Measurements from ENCODE around the gene MCTP1.

MCTP1 gene

DNA sequence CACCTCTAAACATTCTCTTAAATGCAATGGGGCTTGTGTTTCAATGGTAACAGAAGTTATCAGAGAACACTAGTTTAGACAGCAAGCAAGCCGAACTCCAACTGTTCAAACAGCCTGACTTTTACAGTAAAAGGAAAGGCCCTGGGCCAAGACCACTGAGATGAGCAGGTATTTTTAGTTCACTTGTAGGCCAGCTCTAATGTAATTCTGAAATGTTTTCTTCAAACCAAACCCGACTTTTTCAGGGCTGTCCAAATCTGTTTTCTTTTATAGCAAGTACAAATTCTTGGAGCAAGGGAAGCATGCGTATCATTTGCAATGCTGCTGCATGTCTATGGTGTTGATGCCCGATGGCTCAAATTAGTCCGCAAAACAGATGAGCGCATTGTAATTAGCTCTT lies 473.6 kb downstream of the MCTP1 start:
- DNase-seq (ENCODE audit: low read depth): no peak

DNA sequence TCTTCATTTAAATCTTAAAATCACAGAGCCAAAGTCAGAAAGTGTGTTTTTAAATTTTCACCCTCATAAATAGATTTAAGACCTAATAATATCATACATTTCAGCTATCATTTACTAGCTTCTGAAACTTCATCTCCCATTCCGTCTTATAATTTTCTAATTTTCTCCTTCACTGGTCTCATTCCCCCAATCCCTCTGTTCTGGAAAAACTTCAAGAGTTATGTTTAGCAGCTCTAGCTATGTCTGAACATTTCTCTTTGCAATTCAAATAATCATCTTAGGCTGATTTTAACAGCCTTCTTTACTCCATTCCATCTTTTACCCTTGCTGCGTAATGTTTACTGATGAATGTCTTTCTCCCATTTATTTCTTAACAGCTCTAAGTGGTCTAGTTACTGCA lies 474.0 kb downstream of the MCTP1 start:
- DNase-seq (ENCODE audit: low read depth): no peak

DNA sequence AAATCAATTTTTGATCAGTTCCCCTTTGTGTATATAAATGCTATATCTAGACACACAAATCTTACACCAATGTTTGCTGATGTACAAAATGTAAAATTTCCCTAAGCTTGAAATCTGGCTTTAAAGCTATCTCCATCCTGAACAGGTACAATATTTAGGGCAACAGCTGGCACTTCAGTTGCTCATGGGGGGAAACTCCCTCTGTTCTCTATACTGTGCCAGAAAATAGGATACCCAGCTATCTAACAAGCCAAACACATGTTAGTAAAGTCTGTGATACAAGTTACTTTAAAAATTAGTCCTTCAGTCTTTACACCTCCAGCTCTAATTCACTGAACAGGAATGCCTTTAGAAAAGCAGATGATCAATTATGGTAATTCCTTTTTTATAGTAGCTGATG lies 474.6 kb downstream of the MCTP1 start:
- no peak for DNase-seq (ENCODE audit: low read depth)

DNA sequence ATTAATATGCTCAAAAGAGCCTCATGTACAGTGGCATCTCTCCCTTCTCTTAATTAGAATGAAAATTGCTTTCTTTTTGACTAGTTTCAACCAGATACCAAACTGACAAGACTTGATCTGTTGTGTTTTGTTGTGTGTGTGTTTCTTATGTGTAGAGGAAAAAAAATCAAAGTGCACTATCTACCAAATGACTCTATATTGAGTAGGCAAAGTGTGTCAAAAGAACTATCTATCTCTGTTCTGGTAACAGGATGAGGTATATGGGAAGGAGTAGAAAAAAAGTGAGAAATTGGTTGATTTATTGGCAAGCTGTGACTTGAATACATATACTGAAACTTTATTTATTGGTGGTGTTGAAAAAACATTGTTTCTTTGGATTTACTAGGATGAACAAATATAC lies 476.4 kb downstream of the MCTP1 start:
- no peak for DNase-seq (ENCODE audit: low read depth)

DNA sequence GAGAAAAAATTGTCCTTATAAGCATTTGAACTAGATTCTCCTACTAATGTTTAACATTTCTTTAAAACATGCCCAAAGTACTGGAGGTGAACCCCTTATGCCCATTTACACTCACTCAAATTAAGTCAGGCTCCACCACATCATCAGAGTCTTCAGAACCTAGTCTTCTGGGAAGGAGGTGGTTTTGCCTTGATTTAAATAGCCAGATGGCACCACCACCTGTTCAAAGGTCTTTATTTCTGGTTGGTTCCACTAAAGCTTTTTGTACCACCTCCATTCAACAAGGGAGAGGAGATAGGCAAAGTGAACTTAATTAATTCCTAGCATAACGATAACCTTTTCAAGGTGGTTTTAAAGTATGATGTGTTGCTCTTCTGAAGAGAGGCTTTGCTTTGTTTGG lies 476.9 kb downstream of the MCTP1 start:
- DNase-seq (ENCODE audit: low read depth): no peak

DNA sequence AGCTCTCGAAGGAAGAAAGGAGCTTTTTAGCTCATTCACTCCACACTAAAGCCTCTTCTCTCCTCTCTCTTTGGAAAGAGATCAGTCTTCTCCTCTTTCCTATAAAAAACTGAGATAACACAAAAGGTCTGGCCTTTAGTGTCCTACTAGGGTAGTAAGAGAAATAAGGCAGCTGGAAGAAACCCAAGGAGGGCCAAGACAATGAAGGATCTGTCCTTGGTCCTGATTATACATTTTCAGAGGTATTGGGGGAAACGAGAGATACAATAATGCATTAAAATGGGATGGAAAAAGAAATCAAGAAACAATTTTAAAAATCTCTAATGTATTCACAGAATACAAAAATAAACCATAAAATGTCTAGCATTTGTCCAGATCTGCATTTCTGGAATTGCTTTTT lies 482.4 kb downstream of the MCTP1 start:
- DNase-seq (ENCODE audit: low read depth): no peak

DNA sequence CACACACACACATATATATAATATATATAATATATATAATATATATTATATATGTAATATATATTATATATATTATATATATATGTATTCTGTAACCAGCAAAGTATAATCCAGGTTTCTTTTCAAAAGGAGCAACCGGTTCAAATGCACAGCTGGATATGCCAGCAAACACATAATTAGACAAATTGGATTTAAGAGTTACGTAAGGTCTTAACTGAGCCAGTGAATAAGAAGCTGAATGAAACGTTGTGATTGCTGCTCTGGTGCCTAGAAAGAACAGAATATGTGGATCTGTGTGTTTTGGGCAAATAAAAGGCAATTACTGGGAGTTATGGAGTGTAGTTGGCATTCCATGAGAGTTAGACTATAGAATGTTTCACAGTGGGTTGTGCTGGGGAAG lies 488.3 kb downstream of the MCTP1 start:
- DNase-seq (ENCODE audit: low read depth): no peak

DNA sequence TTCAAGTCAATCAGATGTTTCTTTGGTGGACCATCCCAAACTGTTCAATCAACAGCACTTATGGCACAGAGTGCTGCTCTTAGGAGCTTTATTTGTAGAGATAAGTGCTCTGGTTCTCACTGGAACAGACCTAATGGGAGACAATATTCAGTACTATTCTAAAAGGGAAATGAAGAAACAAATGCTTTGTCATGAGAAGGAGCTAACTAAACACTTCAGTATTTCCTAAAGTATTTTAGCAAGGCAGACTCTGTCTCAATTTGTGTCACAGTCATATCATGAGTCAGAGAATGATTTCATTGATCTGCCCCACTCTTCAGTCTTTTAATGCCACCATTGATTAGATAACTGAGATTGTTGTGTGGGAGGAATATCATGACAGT lies 491.1 kb downstream of the MCTP1 start:
- peak; percentile 26 for DNase-seq (ENCODE audit: low read depth)

DNA sequence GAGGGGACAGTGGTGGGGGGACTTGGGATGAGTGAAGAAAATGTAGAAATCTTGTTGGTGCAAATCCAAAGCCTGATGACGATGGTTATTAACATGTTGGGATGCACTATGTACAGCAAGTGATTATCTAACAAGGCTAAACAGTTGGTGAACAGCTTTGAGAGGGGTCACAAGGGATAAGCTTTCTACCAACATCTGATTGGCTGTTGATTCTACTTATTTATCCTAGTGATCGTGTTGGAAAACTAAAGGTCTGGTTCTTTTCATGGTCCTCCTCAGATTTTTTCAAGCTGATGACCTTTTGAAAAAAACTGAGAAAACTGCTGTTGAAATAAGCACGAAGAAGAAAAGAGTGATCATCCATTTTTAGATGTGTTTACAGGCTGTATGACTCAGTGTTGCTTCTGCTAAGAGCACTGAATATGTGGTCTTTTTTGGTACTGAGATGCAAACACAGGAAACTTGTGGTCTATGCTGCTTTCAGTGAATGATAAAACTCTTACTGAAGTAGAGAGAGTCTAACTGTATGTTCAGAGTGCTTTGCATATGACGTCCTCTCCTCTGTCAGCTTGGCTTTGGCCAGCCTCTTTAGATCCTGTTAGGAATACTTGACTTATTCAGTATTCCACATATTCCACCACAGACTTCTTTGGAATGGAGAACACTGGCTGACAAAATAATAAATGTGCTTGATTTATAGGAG lies 491.6 kb downstream of the MCTP1 start:
- peak; percentile 51 for DNase-seq (ENCODE audit: low read depth)

DNA sequence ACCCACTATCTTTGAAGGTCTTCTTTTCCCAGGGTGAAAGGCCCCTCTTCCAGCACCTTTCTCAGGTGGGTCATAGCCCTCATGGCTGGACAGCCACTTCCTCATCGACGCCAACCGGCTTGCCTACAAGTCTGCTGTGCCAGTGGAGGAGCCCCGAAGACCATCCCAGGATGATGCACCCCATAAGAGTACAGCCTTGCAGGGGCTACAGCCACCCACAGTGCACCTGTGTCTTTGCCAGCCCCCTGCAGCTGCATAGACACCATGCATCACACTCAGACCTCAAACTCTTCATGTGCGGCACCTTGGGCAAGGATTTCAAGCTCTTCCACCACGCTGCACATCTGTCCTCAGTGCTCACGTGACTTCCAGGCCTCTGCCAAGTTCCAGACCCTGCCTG lies 493.1 kb downstream of the MCTP1 start:
- DNase-seq (ENCODE audit: low read depth): no peak

DNA sequence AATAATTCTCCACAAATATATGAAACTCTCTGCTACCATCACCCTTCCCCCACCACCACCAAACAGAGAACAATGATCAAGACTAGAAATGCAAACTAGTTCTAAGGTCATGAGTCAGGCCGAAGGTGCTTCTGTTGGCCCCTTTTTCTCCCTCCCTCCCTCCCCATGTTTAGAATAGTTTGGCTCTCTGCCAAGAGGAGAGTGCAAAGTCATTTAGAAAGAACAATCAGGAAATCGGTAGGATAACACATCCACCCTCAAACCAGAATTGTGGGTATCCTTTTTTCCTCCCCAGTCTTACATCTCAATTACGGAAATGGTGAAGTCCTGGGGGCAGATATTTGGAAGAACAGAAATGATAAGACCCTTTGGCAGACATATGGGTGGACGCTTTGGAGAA lies 496.4 kb downstream of the MCTP1 start:
- no peak for DNase-seq (ENCODE audit: low read depth)

DNA sequence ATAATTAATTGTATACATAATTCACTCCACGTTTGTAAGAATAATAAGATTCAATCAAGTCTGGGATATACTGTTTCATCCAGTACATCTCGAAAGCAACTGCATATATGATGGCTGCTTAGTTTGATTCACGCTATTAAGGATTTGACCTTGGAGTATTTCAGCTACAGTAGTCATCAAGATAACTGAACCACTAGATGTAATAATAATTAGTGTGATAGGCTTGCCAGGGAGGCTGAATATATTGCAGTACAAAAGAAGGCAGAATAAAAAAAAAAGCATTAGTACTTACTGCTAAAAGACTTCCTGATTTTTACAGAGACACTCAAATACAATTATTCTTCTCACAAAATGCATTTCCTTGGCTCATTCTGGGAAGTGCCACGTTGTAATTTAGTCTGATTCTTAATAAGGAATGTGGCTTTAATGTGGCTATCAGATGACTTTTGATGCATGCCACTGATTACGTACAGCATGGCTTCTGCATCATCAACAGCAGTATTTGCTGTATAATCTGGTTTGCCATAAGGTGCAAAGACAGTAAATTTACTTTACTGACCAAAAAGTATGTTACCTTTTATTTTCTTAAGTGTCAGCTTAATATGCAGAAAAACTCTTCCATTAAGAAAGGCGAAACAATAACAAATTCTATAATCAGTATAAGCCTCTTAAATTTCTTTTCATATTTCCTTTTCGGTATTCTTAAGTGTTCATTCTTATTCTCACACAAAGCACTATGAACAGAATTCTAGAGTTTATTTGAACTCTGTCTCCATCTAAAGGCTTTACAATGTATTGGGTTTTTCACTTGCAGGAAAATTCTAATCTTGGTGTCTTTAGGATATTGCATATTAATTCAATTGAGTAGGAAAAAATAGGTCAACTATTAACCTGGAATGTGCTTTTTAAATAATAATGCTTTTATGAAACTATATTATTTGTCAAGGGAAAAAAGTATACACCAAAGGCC lies 500.1 kb downstream of the MCTP1 start:
- DNase-seq (ENCODE audit: low read depth): no peak

DNA sequence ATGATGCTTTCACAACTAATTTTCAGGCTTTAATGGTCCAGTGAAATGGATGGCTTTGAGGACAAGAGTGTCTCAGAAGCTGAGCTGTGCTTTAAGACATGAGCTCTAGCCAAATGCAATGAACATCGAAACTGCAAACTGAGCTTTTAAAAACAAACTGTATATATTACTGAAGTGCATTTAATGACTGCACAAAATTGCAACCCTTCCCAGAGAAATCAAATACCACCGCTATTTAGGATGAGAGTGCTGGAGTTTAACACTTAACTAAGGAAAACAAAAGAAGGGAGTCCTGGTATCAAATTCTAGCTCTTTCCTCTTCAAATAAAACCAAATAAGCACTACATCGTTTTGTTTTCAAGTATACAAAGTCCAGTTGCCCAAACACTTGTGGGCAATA lies 502.5 kb downstream of the MCTP1 start:
- no peak for DNase-seq (ENCODE audit: low read depth)

DNA sequence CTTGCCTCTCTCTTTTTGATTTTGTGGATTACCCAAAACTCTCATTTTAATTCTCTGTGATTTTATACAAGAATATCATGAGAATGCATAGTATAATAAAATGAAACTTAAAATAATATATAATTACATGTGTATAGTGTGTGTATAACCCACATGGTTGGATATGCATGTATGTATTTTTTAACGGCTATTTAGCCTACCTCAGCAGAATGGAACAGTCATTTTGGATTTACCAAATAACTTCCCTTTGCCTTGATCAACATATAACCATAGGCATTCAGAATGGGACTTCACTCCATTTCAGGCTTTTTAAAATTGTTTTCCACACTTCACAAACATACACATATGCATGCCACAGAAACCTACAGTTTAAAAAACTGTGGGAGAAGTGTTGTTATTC lies 505.2 kb downstream of the MCTP1 start:
- no peak for DNase-seq (ENCODE audit: low read depth)

DNA sequence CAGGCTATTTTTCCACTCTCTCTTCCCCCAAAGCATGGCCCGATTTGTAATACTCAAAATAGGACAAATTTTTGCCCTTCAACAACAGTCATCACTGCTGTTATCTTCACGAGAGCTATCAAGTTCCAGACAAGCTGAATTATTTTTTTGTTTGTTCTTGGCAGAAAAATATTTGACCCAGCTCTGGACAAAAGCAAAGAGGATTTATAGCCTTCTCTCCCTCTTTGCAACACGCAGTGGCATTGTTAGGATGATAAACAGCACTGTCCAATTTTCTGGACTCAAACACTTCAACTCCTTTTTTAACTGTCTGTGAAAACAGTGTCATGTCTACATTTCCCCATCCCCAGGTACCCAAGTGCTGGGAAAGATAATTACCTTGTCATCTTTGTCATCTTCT lies 506.2 kb downstream of the MCTP1 start:
- DNase-seq (ENCODE audit: low read depth): no peak

DNA sequence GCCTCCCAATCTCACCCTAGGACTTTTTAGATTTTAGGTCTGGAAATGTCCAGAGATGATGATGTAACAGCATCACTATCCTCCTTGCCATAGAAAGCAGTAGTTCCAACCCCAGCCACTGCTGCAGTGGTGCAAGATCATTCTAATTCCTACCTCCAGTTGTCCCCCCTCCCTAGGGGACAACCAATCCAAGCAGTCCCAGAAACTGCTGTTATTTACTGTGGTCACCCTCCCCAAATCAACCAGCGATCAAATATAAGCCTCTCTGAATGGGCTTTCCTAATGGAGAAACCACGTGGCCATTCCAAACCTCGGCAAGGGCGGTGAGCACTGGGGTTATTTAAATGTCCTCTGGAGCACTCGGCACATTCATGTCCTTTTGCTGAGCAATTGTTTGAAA lies 506.6 kb downstream of the MCTP1 start:
- DNase-seq (ENCODE audit: low read depth): no peak

DNA sequence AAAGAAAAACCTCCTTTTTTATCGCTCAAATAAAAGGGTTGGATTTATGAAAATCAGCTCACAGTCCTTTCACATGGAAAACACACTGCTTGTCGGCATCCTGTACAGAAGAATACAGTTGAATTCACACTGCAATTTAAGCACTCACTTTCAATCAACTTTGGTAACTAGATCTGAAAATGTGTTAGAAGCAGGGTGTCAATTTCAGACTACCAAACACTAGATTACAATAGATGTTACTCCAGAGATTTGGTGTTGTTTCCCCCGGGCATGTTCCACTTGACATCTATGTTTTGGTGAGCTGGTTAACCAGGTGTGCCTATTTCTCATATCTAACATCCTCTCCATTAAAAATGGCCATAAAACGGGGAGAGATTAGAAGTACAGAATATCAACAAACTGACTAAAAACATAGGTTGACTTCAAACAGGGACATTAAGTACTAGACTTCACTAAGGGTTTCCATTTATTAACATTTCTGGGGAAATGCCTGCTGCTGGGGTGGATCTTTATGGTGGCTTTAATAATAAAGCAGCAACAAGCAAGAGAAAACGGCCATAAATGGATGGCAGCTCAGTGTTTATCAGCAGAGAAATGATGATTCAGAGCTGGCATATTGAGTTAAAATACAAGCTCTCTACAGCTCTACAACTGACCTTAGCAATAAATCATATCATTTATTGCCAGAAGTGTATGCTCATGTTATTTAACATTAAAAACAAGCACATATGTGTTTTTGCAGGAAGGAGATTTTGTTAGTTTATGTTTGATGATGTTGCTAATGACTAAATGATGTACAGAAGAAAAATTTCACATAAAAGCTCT lies 507.6 kb downstream of the MCTP1 start:
- DNase-seq (ENCODE audit: low read depth): no peak

DNA sequence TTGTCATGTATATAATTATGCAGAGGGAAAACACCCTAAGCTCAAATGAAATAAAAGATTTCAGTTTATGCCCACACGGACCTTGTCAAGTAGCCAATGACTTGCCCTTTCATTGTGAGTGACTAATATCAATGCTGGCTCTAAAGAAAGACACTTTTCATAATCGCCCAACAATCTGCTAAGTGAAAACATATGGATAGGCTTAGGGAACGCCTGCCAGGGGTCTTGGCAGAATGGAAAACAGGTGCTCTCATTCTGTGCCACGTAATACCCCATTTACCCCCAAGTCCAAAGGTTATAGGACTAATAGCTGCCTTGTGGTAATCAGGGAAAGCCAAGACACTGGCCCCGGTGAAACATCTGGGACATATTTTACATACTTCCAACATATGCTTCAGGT lies 508.7 kb downstream of the MCTP1 start:
- no peak for DNase-seq (ENCODE audit: low read depth)

DNA sequence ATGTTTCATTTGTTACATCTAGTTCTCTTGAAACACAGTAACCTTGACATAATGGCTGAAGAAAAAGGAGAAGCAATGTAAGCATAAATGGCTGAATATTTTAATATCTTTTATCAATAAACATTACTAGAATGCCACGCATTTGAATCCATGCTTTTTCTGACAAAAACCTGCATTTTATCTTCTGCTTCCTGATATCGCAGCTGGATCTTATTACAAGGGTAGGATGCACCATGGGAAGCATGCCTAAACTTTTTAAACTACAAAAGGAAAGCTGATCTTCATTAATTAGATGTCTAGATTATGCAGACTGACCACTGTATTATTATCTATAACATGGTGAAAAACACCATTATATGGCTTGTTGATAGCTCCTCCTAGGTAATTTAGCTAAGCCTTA lies 509.8 kb downstream of the MCTP1 start:
- DNase-seq (ENCODE audit: low read depth): no peak

DNA sequence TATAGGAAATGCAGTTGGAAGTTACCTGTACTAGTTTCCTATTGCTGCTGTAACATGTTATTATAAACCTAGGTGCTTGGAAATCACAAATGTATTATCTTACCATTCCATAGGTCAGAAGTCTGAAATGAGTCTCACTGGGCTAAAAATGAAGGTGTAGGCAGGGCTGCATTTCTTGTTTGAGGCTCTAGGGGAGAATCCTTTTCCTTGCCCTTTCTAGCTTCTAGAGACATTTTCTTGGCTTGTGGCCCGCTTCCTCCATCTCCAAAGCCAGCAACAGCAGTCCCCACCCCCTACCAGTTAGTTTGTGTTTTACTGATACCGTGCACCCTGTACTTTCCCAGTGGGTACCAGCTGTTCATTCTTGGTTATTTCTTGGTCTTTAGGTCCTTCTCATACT lies 513.2 kb downstream of the MCTP1 start:
- DNase-seq (ENCODE audit: low read depth): no peak

DNA sequence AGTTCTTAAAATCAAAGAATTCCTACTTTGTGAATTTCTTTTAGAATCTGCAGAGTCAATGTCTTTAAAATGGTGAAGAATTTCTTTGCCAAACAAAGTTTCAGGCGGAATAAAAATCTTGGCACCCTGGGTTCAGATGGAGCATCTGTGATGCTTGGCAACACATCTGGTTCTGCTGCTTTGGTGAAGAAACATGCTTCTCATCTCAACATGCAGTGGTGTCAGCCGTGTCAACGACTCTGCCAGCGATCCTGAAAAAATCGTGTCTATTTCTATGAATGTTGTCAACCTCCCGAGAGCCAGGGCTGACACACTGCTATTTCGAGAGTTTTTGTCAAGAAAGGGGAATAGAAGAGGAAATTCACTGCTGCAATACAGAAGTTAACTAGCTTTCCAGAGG lies 514.9 kb downstream of the MCTP1 start:
- no peak for DNase-seq (ENCODE audit: low read depth)

DNA sequence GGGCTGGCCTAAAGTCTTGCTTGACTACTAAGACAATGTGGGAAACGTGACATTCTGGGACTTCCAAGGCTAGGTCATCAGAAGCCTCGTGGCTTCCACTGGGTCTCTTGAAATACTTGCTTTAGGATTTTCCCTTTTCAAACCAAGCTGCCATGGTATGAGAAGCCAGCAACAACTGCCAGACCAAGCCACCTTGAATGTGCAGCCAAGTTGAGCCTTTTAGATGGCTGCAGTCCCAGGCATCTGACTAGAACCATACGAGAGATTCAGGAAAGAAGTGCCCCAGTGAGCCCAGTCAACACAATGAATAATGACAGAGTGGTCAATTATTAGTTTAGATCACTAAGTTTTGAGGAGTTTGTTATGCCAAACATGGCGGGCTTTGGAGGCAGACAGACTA lies 523.1 kb downstream of the MCTP1 start:
- no peak for DNase-seq (ENCODE audit: low read depth)

DNA sequence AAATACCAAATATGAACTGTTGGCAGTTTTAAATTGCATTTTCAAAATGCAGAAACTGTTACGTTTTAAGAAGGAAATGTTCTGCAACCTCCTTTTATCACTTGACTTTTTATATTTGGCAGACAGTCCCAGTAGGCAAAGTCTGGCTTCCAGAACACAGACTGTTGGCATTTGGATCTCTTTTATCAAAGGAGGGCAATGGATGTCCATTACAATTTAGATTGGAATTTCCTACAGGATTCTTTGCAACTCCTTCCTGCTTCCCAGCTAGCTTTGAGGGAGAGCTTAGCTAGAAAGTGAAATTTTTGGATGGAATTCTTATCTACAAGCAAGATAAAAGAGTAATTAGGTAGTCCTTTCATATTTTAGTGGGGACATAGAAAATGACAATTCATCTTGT lies 523.8 kb downstream of the MCTP1 start:
- no peak for DNase-seq (ENCODE audit: low read depth)
